H1 (cell line): ENCODE measurements around the gene METTL8. TPM values are rescaled to one million over a fixed set of nuclear protein-coding genes. Genes with fewer than 3 reads are reported as not detected.

ENCODE experiments used
- CTCF ChIA-PET: fragments of 300-600 bp; sonication (Branson Sonifier 250); formaldehyde crosslinking; loops from one replicate; lab custom pipeline; 2021; ENCODE audit not compliant: partially characterized antibody; lab: Charles Lee
- POLR2A ChIA-PET: fragments of 300-600 bp; sonication (Branson Sonifier 250); formaldehyde crosslinking; loops from one replicate; lab custom pipeline; 2021; ENCODE audit warnings: inconsistent platforms; ENCODE audit not compliant: partially characterized antibody; lab: Charles Lee
- DNase-seq, 2 experiments: peaks; one replicate each; pipeline versions ENCODE4 v3.0.0 to v3.0.0-alpha.2; 2010 to 2022; ENCODE audit warnings: low spot score in 2 of 2, low read depth in 1 of 2, mixed read lengths in 1 of 2
- FAIRE-seq: peaks from 2 replicates; lab custom pipeline; 2011; peaks lifted over from hg19 to GRCh38; lab: Jason Lieb, UNC
- H2AFZ ChIP-seq: 2 replicates; pipeline ENCODE4 v1.8.1; 2012; ENCODE audit warnings: low read length, inconsistent platforms
- H2AK5ac ChIP-seq: 2 replicates; pipeline ENCODE4 v1.6.1; 2013; ENCODE audit warnings: low read depth, low read length
- H2BK120ac ChIP-seq: replicated peaks from 2 replicates; pipeline ENCODE3; 2013; ENCODE audit warnings: low read depth, low read length, inconsistent platforms
- H2BK12ac ChIP-seq: 2 replicates; pipeline ENCODE4 v1.6.1; 2013; ENCODE audit warnings: low read depth, low read length
- H2BK15ac ChIP-seq: 2 replicates; pipeline ENCODE4 v1.6.1; 2013; ENCODE audit warnings: low read length
- H2BK20ac ChIP-seq: 2 replicates; pipeline ENCODE4 v1.6.1; 2013; ENCODE audit warnings: low read length
- H2BK5ac ChIP-seq: 2 replicates; pipeline ENCODE4 v1.6.1; 2013; ENCODE audit warnings: low read depth, low read length
- H3K14ac ChIP-seq: 2 replicates; pipeline ENCODE4 v1.6.1; 2013; ENCODE audit warnings: inconsistent platforms; ENCODE audit not compliant: insufficient read length
- H3K18ac ChIP-seq: 2 replicates; pipeline ENCODE4 v1.6.1; 2013; ENCODE audit warnings: low read length; ENCODE audit errors: extremely low read depth
- H3K23ac ChIP-seq: 2 replicates; pipeline ENCODE4 v1.6.1; 2013; ENCODE audit warnings: inconsistent platforms; ENCODE audit not compliant: insufficient read length
- H3K23me2 ChIP-seq: 2 replicates; pipeline ENCODE4 v1.6.1; 2013; ENCODE audit warnings: low read depth, low read length
- H3K27ac ChIP-seq: 2 replicates; pipeline ENCODE4 v1.6.1; 2011; ENCODE audit warnings: low read depth, low read length, inconsistent platforms
- H3K27me3 ChIP-seq, 4 experiments: replicated peaks in 1 of 4; 1 replicate in 1 of 4; 2 replicates in 3 of 4; pipeline versions ENCODE4 v1.6.1 to v1.8.1; 2011 to 2013; ENCODE audit warnings: low read length in 3 of 4, mild to moderate bottlenecking in 3 of 4, inconsistent platforms in 2 of 4, mixed read lengths in 2 of 4, moderate library complexity in 1 of 4; ENCODE audit not compliant: control insufficient read depth in 3 of 4, insufficient read depth in 3 of 4; ENCODE audit errors: extremely low read depth in 1 of 4
- H3K36me3 ChIP-seq, 4 experiments: 2 replicates each; pipeline versions ENCODE4 v1.6.1 to v1.8.1; 2011 to 2013; ENCODE audit warnings: mild to moderate bottlenecking in 4 of 4, low read length in 3 of 4, moderate library complexity in 2 of 4, control low read depth in 1 of 4, inconsistent platforms in 1 of 4; ENCODE audit not compliant: insufficient read depth in 4 of 4, control insufficient read depth in 2 of 4
- H3K4ac ChIP-seq: replicated peaks from 2 replicates; pipeline ENCODE3; 2013; ENCODE audit warnings: low read length, low read depth, mixed read lengths, inconsistent platforms; ENCODE audit not compliant: insufficient read length
- H3K4me1 ChIP-seq, 4 experiments: replicated peaks in 1 of 4; 1 replicate in 1 of 4; 2 replicates in 3 of 4; pipeline versions ENCODE4 v1.6.1 to v1.8.1; 2011 to 2013; ENCODE audit warnings: low read length in 3 of 4, inconsistent platforms in 2 of 4, mixed read lengths in 1 of 4; ENCODE audit not compliant: insufficient read depth in 4 of 4, control insufficient read depth in 3 of 4
- H3K4me2 ChIP-seq, 2 experiments: 2 replicates each; pipeline versions ENCODE4 v1.6.1 to v1.8.1; 2011 to 2013; ENCODE audit warnings: low read depth in 2 of 2, low read length in 2 of 2, control low read depth in 1 of 2, inconsistent platforms in 1 of 2, mild to moderate bottlenecking in 1 of 2; ENCODE audit not compliant: insufficient read depth in 1 of 2
- H3K4me3 ChIP-seq, 4 experiments: fragments of 200-600, 300-600 bp in 1 of 4; sonication (generic), shearing (Covaris generic), sonication (Bioruptor Twin) in 1 of 4; 2 replicates each; pipeline versions ENCODE4 v1.5.1 to v1.8.1; 2011 to 2016; ENCODE audit warnings: low read length in 4 of 4, low read depth in 3 of 4, control low read depth in 2 of 4, inconsistent platforms in 2 of 4, mild to moderate bottlenecking in 2 of 4, mixed read lengths in 1 of 4, moderate library complexity in 1 of 4; ENCODE audit not compliant: insufficient read depth in 2 of 4; ENCODE audit errors: extremely low read depth in 1 of 4
- H3K56ac ChIP-seq: replicated peaks from 2 replicates; pipeline ENCODE3; 2013; ENCODE audit warnings: low read depth, mild to moderate bottlenecking, mixed read lengths, low read length, inconsistent platforms; ENCODE audit not compliant: insufficient read length
- H3K79me1 ChIP-seq: 2 replicates; pipeline ENCODE4 v1.6.1; 2013; ENCODE audit warnings: low read depth, low read length, control low read depth
- H3K79me2 ChIP-seq, 2 experiments: 2 replicates each; pipeline versions ENCODE4 v1.6.1 to v1.8.1; 2012 to 2013; ENCODE audit warnings: low read length in 2 of 2, mild to moderate bottlenecking in 2 of 2, inconsistent platforms in 1 of 2; ENCODE audit not compliant: insufficient read depth in 2 of 2, control insufficient read depth in 1 of 2
- H3K9ac ChIP-seq, 4 experiments: replicated peaks in 1 of 4; 1 replicate in 1 of 4; 2 replicates in 3 of 4; pipeline versions ENCODE4 v1.6.1 to v1.8.1; 2011 to 2013; ENCODE audit warnings: low read depth in 3 of 4, low read length in 3 of 4, control low read depth in 2 of 4, mild to moderate bottlenecking in 2 of 4, moderate library complexity in 2 of 4, inconsistent platforms in 1 of 4; ENCODE audit errors: extremely low read depth in 1 of 4
- H3K9me3 ChIP-seq, 2 experiments: 2 replicates each; pipeline versions ENCODE4 v1.6.1 to v1.8.1; 2012 to 2013; ENCODE audit warnings: mild to moderate bottlenecking in 2 of 2, moderate library complexity in 2 of 2, control low read depth in 1 of 2, inconsistent platforms in 1 of 2, low read depth in 1 of 2, low read length in 1 of 2, mixed read lengths in 1 of 2; ENCODE audit not compliant: insufficient read depth in 2 of 2
- H4K20me1 ChIP-seq, 2 experiments: replicated peaks in 1 of 2; 2 replicates each; pipeline versions ENCODE3 to v1.8.1; 2011 to 2013; ENCODE audit warnings: inconsistent platforms in 2 of 2, low read length in 2 of 2, mild to moderate bottlenecking in 1 of 2; ENCODE audit not compliant: insufficient read depth in 2 of 2, control insufficient read depth in 1 of 2
- H4K5ac ChIP-seq: 2 replicates; pipeline ENCODE4 v1.6.1; 2013; ENCODE audit warnings: low read length, low read depth, mixed read lengths, inconsistent platforms; ENCODE audit not compliant: insufficient read length
- H4K8ac ChIP-seq: 2 replicates; pipeline ENCODE4 v1.8.0; 2013; ENCODE audit warnings: mild to moderate bottlenecking, moderate library complexity, low read length, inconsistent platforms; ENCODE audit not compliant: insufficient read depth; ENCODE audit errors: extremely low read depth
- H4K91ac ChIP-seq: replicated peaks from 2 replicates; pipeline ENCODE3; 2013; ENCODE audit warnings: low read length, mixed read lengths, inconsistent platforms; ENCODE audit not compliant: insufficient read length
- BCL11A ChIP-seq, 2 experiments: IDR thresholded peaks; one replicate each; pipeline ENCODE4 v1.6.1; 2011; ENCODE audit warnings: low read depth in 2 of 2, low read length in 2 of 2, mild to moderate bottlenecking in 2 of 2
- BRCA1 ChIP-seq: IDR thresholded peaks from 2 replicates; pipeline ENCODE4 v1.6.1; 2012; ENCODE audit warnings: low read depth, low read length, improper control_type of control experiment
- CHD1 ChIP-seq: IDR thresholded peaks from 2 replicates; pipeline ENCODE4 v1.6.1; 2012; ENCODE audit warnings: low read depth, low read length, improper control_type of control experiment
- HDAC2 ChIP-seq, 2 experiments: fragments of 300-600 bp in 1 of 2; sonication (generic) in 1 of 2; IDR thresholded peaks; 2 replicates each; pipeline ENCODE4 v1.6.1; 2011 to 2012; ENCODE audit warnings: low read depth in 2 of 2, low read length in 2 of 2, mild to moderate bottlenecking in 2 of 2, moderate library complexity in 2 of 2, borderline replicate concordance in 1 of 2, inconsistent platforms in 1 of 2
- KDM1A ChIP-seq: fragments of 200-600, 300-600 bp; sonication (generic); IDR thresholded peaks from 2 replicates; pipeline ENCODE4 v1.7.1; 2016; ENCODE audit warnings: mild to moderate bottlenecking, low read length, borderline replicate concordance
- NRF1 ChIP-seq: IDR thresholded peaks from 2 replicates; pipeline ENCODE4 v1.6.1; 2011; ENCODE audit warnings: mild to moderate bottlenecking, low read depth, low read length, improper control_type of control experiment
- PHF8 ChIP-seq: fragments of 200-600 bp; sonication (generic); conservative IDR thresholded peaks from 2 replicates; pipeline ENCODE4 v1.7.1; 2012; ENCODE audit warnings: low read depth, mild to moderate bottlenecking, inconsistent platforms, low read length, moderate library complexity
- POLR2A ChIP-seq, 2 experiments: IDR thresholded peaks; 1 replicate in 1 of 2; 2 replicates in 1 of 2; pipeline ENCODE4 v1.6.1; 2011; ENCODE audit warnings: low read depth in 2 of 2, low read length in 2 of 2, mild to moderate bottlenecking in 2 of 2; ENCODE audit errors: control extremely low read depth in 1 of 2
- POLR2AphosphoS5 ChIP-seq: IDR thresholded peaks from 2 replicates; pipeline ENCODE4 v1.6.1; 2011; ENCODE audit warnings: low read depth, low read length
- RAD21 ChIP-seq, 2 experiments: IDR thresholded peaks in 1 of 2; conservative IDR thresholded peaks in 1 of 2; 2 replicates each; pipeline ENCODE4 v1.6.1; 2011; ENCODE audit warnings: low read depth in 2 of 2, low read length in 2 of 2, improper control_type of control experiment in 1 of 2, inconsistent platforms in 1 of 2, mild to moderate bottlenecking in 1 of 2, moderate library complexity in 1 of 2
- SIN3A ChIP-seq, 2 experiments: IDR thresholded peaks in 1 of 2; conservative IDR thresholded peaks in 1 of 2; 2 replicates each; pipeline ENCODE4 v1.6.1; 2011 to 2012; ENCODE audit warnings: low read length in 2 of 2, improper control_type of control experiment in 1 of 2, low read depth in 1 of 2, mild to moderate bottlenecking in 1 of 2
- SP1 ChIP-seq: IDR thresholded peaks from 2 replicates; pipeline ENCODE4 v1.6.1; 2011; ENCODE audit warnings: low read depth, low read length
- TAF1 ChIP-seq: IDR thresholded peaks from 2 replicates; pipeline ENCODE4 v1.6.1; 2011; ENCODE audit warnings: mild to moderate bottlenecking, low read depth, low read length
- WGBS, 2 experiments: shearing (Covaris generic) in 1 of 2; methylation state at CpG; one replicate each; pipeline versions ENCODE4 v1.1.6 to v1.1.7; 2013 to 2015; ENCODE audit warnings: low lambda C conversion rate in 2 of 2, mixed read lengths in 2 of 2, inconsistent platforms in 1 of 2, low coverage in 1 of 2, missing lambda C conversion rate in 1 of 2; ENCODE audit not compliant: insufficient replicate concordance in 2 of 2, insufficient coverage in 1 of 2, insufficient read length in 1 of 2; ENCODE audit errors: extremely low coverage in 1 of 2, missing lambda C conversion rate in 1 of 2; 5-methylcytosine and 5-hydroxymethylcytosine counted together
- polyA plus RNA-seq, 7 experiments: library from polyadenylated mRNA; depleted of rRNA in 3 of 7; stranded (reverse) in 5 of 7; unstranded in 2 of 7; fragments of >200 nt in 5 of 7; fragments of 200-250 nt in 2 of 7; gene quantifications; 1 replicate in 5 of 7; 2 replicates in 1 of 7; 4 replicates in 1 of 7; pipeline versions ENCODE4 v1.2.1 to v1.2.3, GENCODE V29; 2011 to 2013; ENCODE audit warnings: missing spikeins in 2 of 7, mixed read lengths in 2 of 7
- total RNA-seq: library from RNA; stranded (reverse); fragmentation: NEBNext Ultra II Directional; extraction: Animal tissue kit (Norgen Biotek cat#: 25700); gene quantifications from 2 replicates; pipeline ENCODE4 v1.2.1, GENCODE V29; 2021

METTL8 gene
- total and polyA plus RNA-seq, 2 of the 8 experiments (the other 6 are each of a cell fraction or from before 2014, with no cell fraction given): 17.6 to 79.7 TPM

GRCh38 chr2:171470129-171470528 lies 36.3 kb upstream of the METTL8 start:
- H2BK20ac ChIP-seq: no peak overlapping the region
- H4K91ac ChIP-seq: no peak overlapping the region
- H3K4me3 ChIP-seq: no peak overlapping the region
- H2BK5ac ChIP-seq: no peak overlapping the region
- no peak overlapping the region for H2AFZ ChIP-seq
- H3K23me2 ChIP-seq: 0 out of 2 replicates have a peak, but pooled peaks cover 1% of the 10 kb centered on the region
- H3K18ac ChIP-seq: no peak overlapping the region
- H3K79me1 ChIP-seq: no peaks in the 10 kb centered on the region
- no peak overlapping the region for H3K23ac ChIP-seq
- POLR2A ChIA-PET: interaction anchor here (1.0 to 1.4 kb wide), 2 partner anchors 52 to 59 kb away, joined by 3 read pairs; partner anchors contain the start of gene CYBRD1
- H3K27me3 ChIP-seq: no peaks in the 10 kb centered on the region
- WGBS, 2 experiments: 85% methylated on average over 5 of the region's 5 CpGs; no CpG with 5 or more reads in 1 of the 2 experiments
- no peak for FAIRE-seq
- no peak overlapping the region for H2BK12ac ChIP-seq
- H3K36me3 ChIP-seq: peaks cover 8 to 45% (median 23%) of the 10 kb centered on the region in 4 experiments
- no peak overlapping the region for H3K9ac ChIP-seq
- no peak overlapping the region for H2AK5ac ChIP-seq
- CTCF ChIA-PET: interaction anchor here (0.7 kb wide), 1 partner anchor 215 kb away, joined by 3 read pairs; no protein-coding TSS in a partner anchor
- no peak for DNase-seq
- H3K14ac ChIP-seq: no peak overlapping the region
- H3K27ac ChIP-seq: no peak overlapping the region
- no peak overlapping the region for H4K5ac ChIP-seq
- no peak overlapping the region for H3K4me2 ChIP-seq
- H3K4me1 ChIP-seq: no peaks in the 10 kb centered on the region
- H2BK15ac ChIP-seq: no peak overlapping the region
- no peak overlapping the region for H3K56ac ChIP-seq
- no peak overlapping the region for H3K4ac ChIP-seq
- peaks cover 0 to 1% of the 10 kb centered on the region in 2 experiments for H4K20me1 ChIP-seq
- no peak overlapping the region for H4K8ac ChIP-seq
- no peaks in the 10 kb centered on the region; a peak in 1 of 4 replicates for H3K79me2 ChIP-seq
- H2BK120ac ChIP-seq: no peak overlapping the region
- no peaks in the 10 kb centered on the region for H3K9me3 ChIP-seq
- TF ChIP-seq KDM1A (no peak), PHF8 (no peak), CHD1 (no peak), SP1 (no peak), POLR2A (IDR thresholded peaks at IDR 0.05; ENCODE audit: control extremely low read depth in 1 of 2, low read depth in 2 of 2, low read length in 2 of 2) (no peak), BCL11A (IDR thresholded peaks at IDR 0.05; ENCODE audit: low read depth in 2 of 2, low read length in 2 of 2) (no peak), TAF1 (no peak), SIN3A (conservative IDR thresholded peaks at IDR 0.05 in 1 of 2, IDR thresholded peaks at IDR 0.05 in 1 of 2; ENCODE audit: low read depth in 1 of 2, low read length in 2 of 2) (no peak), BRCA1 (no peak), HDAC2 (IDR thresholded peaks at IDR 0.05; ENCODE audit: borderline replicate concordance in 1 of 2, low read depth in 2 of 2, low read length in 2 of 2) (no peak), RAD21 (IDR thresholded peaks at IDR 0.05 in 1 of 2, conservative IDR thresholded peaks at IDR 0.05 in 1 of 2; ENCODE audit: low read depth in 2 of 2, low read length in 2 of 2) (no peak), POLR2AphosphoS5 (no peak), NRF1 (no peak)
